HepG2 (cell line): ENCODE results near the gene EIF5A. TPM values are rescaled to one million over a fixed set of nuclear protein-coding genes. Genes with fewer than 3 reads are reported as not detected.

Experiments
- ATAC-seq: fragments of 200-7000 bp; cut with Tn5 transposase; 3 replicates; pipeline ENCODE4 v1.9.1; 2020; ENCODE audit warnings: mild to moderate bottlenecking, moderate library complexity
- BruUV-seq: library from RNA; stranded (reverse); fragments of 400-500 nt; replicated peaks from 2 replicates; lab custom pipeline; 2021; lab: Mats Ljungman, UMichigan
- CTCF ChIA-PET: fragments of 300-600 bp; formaldehyde crosslinking; extraction: SDS; loops from one replicate; lab custom pipeline; 2021; ENCODE audit warnings: low total read pairs, inconsistent platforms, low intra/inter-chr PET ratio; lab: Yijun Ruan, JAX
- POLR2A ChIA-PET: fragments of 350-600 bp; sonication (Branson Sonifier 250); formaldehyde crosslinking; loops from one replicate; lab custom pipeline; 2020; ENCODE audit warnings: antibody characterized with exemption, inconsistent platforms; lab: Yijun Ruan, JAX
- DNase-seq: peaks from one replicate; pipeline ENCODE4 v3.0.0-alpha.2; 2015; ENCODE audit warnings: low spot score
- FAIRE-seq: peaks from 3 replicates; lab custom pipeline; 2011; peaks lifted over from hg19 to GRCh38; lab: Jason Lieb, UNC
- H2AFZ ChIP-seq: one replicate; pipeline ENCODE4 v1.6.1; 2011; ENCODE audit warnings: low read length, inconsistent platforms
- H3K27ac ChIP-seq: fragments of 300-600 bp; 3 replicates; pipeline ENCODE4 v1.8.0; 2011; ENCODE audit warnings: mixed run types, mild to moderate bottlenecking, mixed read lengths, low read length, inconsistent platforms; ENCODE audit not compliant: insufficient read depth; ENCODE audit errors: extremely low read length
- H3K27me3 ChIP-seq, 2 experiments: fragments of 200-600 bp in 1 of 2; 2 replicates in 1 of 2; 3 replicates in 1 of 2; pipeline versions ENCODE4 v1.6.0 to v1.8.0; 2011; ENCODE audit warnings: low read length in 2 of 2, mild to moderate bottlenecking in 2 of 2, moderate library complexity in 2 of 2, inconsistent platforms in 1 of 2; ENCODE audit not compliant: insufficient read depth in 2 of 2, control insufficient read depth in 1 of 2
- H3K36me3 ChIP-seq, 2 experiments: fragments of 200-600 bp in 1 of 2; replicated peaks in 1 of 2; 2 replicates in 1 of 2; 3 replicates in 1 of 2; pipeline versions ENCODE4 v1.5.1 to v1.8.0; 2011; ENCODE audit warnings: low read length in 2 of 2, inconsistent platforms in 1 of 2; ENCODE audit not compliant: insufficient read depth in 2 of 2, control insufficient read depth in 1 of 2
- H3K4me1 ChIP-seq: 2 replicates; pipeline ENCODE4 v1.5.1; 2012; ENCODE audit warnings: low read length, inconsistent platforms; ENCODE audit not compliant: insufficient read depth
- H3K4me2 ChIP-seq: 2 replicates; pipeline ENCODE4 v1.6.0; 2011; ENCODE audit warnings: low read depth, low read length, inconsistent platforms
- H3K4me3 ChIP-seq, 3 experiments: fragments of 200-600 bp in 1 of 3; sonication (generic), shearing (Covaris generic) in 1 of 3; replicated peaks in 1 of 3; 2 replicates each; pipeline ENCODE4 v1.5.1; 2011 to 2016; ENCODE audit warnings: low read length in 3 of 3, inconsistent platforms in 2 of 3, low read depth in 2 of 3, mild to moderate bottlenecking in 2 of 3, control low read depth in 1 of 3, mixed read lengths in 1 of 3; ENCODE audit not compliant: insufficient read depth in 1 of 3
- H3K79me2 ChIP-seq: one replicate; pipeline ENCODE4 v1.6.1; 2011; ENCODE audit warnings: low read length, inconsistent platforms; ENCODE audit not compliant: insufficient read depth
- H3K9ac ChIP-seq: 2 replicates; pipeline ENCODE4 v1.6.0; 2011; ENCODE audit warnings: mild to moderate bottlenecking, low read depth, low read length, inconsistent platforms; ENCODE audit not compliant: insufficient read depth
- H3K9me3 ChIP-seq: 2 replicates; pipeline ENCODE4 v1.5.1; 2012; ENCODE audit warnings: mild to moderate bottlenecking, low read length
- H4K20me1 ChIP-seq: 2 replicates; pipeline ENCODE4 v1.6.0; 2011; ENCODE audit warnings: inconsistent platforms, mild to moderate bottlenecking, low read length, moderate library complexity; ENCODE audit not compliant: insufficient read depth
- CC2D1A ChIP-seq: sonication (generic); formaldehyde crosslinking; IDR thresholded peaks from 2 replicates; pipeline ENCODE4 v1.8.1; 2023; ENCODE audit warnings: mild to moderate bottlenecking, missing genetic modification reagents
- CHD2 ChIP-seq: IDR thresholded peaks from 2 replicates; pipeline ENCODE4 v1.6.1; 2011; ENCODE audit warnings: low read depth, low read length, improper control_type of control experiment
- KLF12 ChIP-seq: sonication (generic); formaldehyde crosslinking; IDR thresholded peaks from 2 replicates; pipeline ENCODE4 v1.4.0; 2020; ENCODE audit warnings: missing genetic modification reagents, borderline replicate concordance
- MYC ChIP-seq: sonication (generic); formaldehyde crosslinking; IDR thresholded peaks from 2 replicates; pipeline ENCODE4 v1.9.0; 2021; ENCODE audit warnings: missing genetic modification reagents, borderline replicate concordance
- PHF20 ChIP-seq: sonication (generic); formaldehyde crosslinking; IDR thresholded peaks from 2 replicates; pipeline ENCODE4 v1.5.0; 2020; ENCODE audit warnings: mild to moderate bottlenecking, missing genetic modification reagents
- PITX1 ChIP-seq: sonication (generic); formaldehyde crosslinking; IDR thresholded peaks from 2 replicates; pipeline ENCODE4 v1.5.1; 2020; ENCODE audit warnings: mild to moderate bottlenecking, missing genetic modification reagents
- POLR2AphosphoS5 ChIP-seq: IDR thresholded peaks from 2 replicates; pipeline ENCODE4 v1.6.1; 2012; ENCODE audit warnings: low read depth, low read length
- POLR2G ChIP-seq: fragments of 200-400 bp; formaldehyde crosslinking; IDR thresholded peaks from 2 replicates; pipeline ENCODE4 v1.6.1; 2018; ENCODE audit warnings: mild to moderate bottlenecking, low read depth, low read length, moderate library complexity
- RARA ChIP-seq: IDR thresholded peaks from 2 replicates; pipeline ENCODE4 v1.6.1; 2016; ENCODE audit warnings: missing genetic modification reagents, missing compliant biosample characterization
- RBM22 ChIP-seq: fragments of 200-400 bp; formaldehyde crosslinking; optimal IDR thresholded peaks from 2 replicates; pipeline ENCODE3; 2017; ENCODE audit warnings: mild to moderate bottlenecking, low read length, moderate library complexity
- TBL1XR1 ChIP-seq: fragments of 150-350 bp; IDR thresholded peaks from 2 replicates; pipeline ENCODE4 v1.6.1; 2014; ENCODE audit warnings: borderline replicate concordance, low read length; ENCODE audit not compliant: partially characterized antibody
- TSC22D2 ChIP-seq: sonication (generic); formaldehyde crosslinking; IDR thresholded peaks from 2 replicates; pipeline ENCODE4 v1.5.1; 2020; ENCODE audit warnings: missing genetic modification reagents, mild to moderate bottlenecking, borderline replicate concordance
- YEATS2 ChIP-seq: sonication (generic); formaldehyde crosslinking; IDR thresholded peaks from 2 replicates; pipeline ENCODE4 v1.4.0; 2020; ENCODE audit warnings: missing genetic modification reagents, borderline replicate concordance
- ZFP62 ChIP-seq: sonication (generic); formaldehyde crosslinking; IDR thresholded peaks from 2 replicates; pipeline ENCODE4 v1.4.0; 2020; ENCODE audit warnings: missing genetic modification reagents
- ZNF446 ChIP-seq: sonication (generic); formaldehyde crosslinking; IDR thresholded peaks from 2 replicates; pipeline ENCODE4 v1.5.0; 2020; ENCODE audit warnings: mild to moderate bottlenecking, missing genetic modification reagents
- ZNF629 ChIP-seq: sonication (generic); formaldehyde crosslinking; conservative IDR thresholded peaks from 2 replicates; pipeline ENCODE4 v1.5.0; 2020; ENCODE audit warnings: missing genetic modification reagents
- ZNF746 ChIP-seq: sonication (generic); formaldehyde crosslinking; IDR thresholded peaks from 2 replicates; pipeline ENCODE4 v1.8.0; 2022; ENCODE audit warnings: mild to moderate bottlenecking, missing genetic modification reagents
- ZSCAN29 ChIP-seq: sonication (generic); formaldehyde crosslinking; conservative IDR thresholded peaks from 2 replicates; pipeline ENCODE4 v1.4.0; 2020; ENCODE audit warnings: mild to moderate bottlenecking, missing genetic modification reagents
- WGBS: methylation state at CpG from one replicate; pipeline ENCODE4 v1.1.6; 2017; ENCODE audit warnings: low lambda C conversion rate; 5-methylcytosine and 5-hydroxymethylcytosine counted together
- in situ Hi-C: cut with HindIII; loops from 2 replicates; pipeline ENCODE4 v1.10.0; 2017; ENCODE audit warnings: low pct_unique_long_range_greater_than_20kb; ENCODE audit not compliant: extremely low pct_ligation_motif_present
- intact Hi-C: fragments of 100-400 bp; cut with micrococcal nuclease; formaldehyde crosslinking; loops from one replicate; pipeline ENCODE4 v1.10.0; 2022; ENCODE audit not compliant: unreplicated experiment
- polyA plus RNA-seq, 8 experiments: library from polyadenylated mRNA; depleted of rRNA in 3 of 8; stranded (reverse) in 7 of 8; unstranded in 1 of 8; fragments of >200 nt; fragmentation: Illumina TruSeq in 4 of 8; extraction: Trizol in 4 of 8; gene quantifications; 2 replicates each; pipeline versions ENCODE4 v1.2.1 to v1.2.3, GENCODE V29; 2011 to 2016; ENCODE audit warnings: low read depth in 4 of 8, missing spikeins in 1 of 8, mixed read lengths in 1 of 8; ENCODE audit not compliant: insufficient read depth in 1 of 8
- total RNA-seq, 5 experiments: library from RNA; depleted of rRNA; stranded (reverse); fragments of >200 nt; fragmentation: Illumina TruSeq; extraction: Trizol; gene quantifications; 2 replicates each; pipeline ENCODE4 v1.2.3, GENCODE V29; 2016; ENCODE audit warnings: low read depth in 1 of 5
- TF ChIP-seq, protein P1 (sequence below): IDR thresholded peaks from 2 replicates; pipeline ENCODE4 v1.6.1; 2016; ENCODE audit warnings: missing genetic modification reagents, missing compliant biosample characterization
- TF ChIP-seq, protein P2 (sequence below): sonication (generic); formaldehyde crosslinking; IDR thresholded peaks from 2 replicates; pipeline ENCODE4 v1.4.0; 2020; ENCODE audit warnings: missing genetic modification reagents
- TF ChIP-seq, protein P3 (sequence below): sonication (generic); formaldehyde crosslinking; IDR thresholded peaks from 2 replicates; pipeline ENCODE4 v1.5.0; 2020; ENCODE audit warnings: missing genetic modification reagents
- TF ChIP-seq, protein P4 (sequence below): sonication (generic); formaldehyde crosslinking; conservative IDR thresholded peaks from 2 replicates; pipeline ENCODE4 v1.4.0; 2020; ENCODE audit warnings: missing genetic modification reagents

Gene EIF5A
- total and polyA plus RNA-seq, 2 of the 13 experiments (the other 11 are each of a cell fraction or from before 2014, with no cell fraction given), result 319 to 337 TPM

DNA sequence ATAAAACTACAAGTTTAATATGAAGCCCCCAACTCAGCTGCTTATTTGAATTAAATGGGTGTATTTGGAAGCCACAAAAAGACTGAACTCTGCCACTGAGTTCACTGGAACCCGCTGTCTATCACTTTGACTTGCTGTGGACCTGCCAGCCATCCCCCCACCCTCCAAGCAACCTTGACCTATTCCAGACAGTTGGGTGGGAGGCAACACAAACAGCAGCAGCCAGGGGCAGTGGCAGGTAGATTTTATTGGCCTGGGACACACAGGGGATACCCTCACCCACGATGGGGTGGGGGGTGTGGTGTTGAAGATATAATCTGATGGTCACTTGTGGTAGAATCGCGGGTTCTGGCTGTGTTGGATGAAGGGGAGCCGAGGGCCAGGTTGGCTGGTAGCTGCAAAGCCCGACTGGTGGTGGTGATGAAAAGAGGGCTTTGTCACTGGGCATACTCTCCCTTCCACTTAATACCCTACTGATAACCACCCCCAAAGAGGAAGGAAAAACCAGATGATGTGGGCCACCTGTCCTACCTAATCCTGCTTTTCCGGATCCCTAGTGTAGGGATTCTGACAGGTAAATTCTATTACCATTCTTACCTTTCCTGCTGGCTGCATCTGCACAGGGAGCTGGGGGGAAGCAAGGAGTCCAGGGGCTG lies 5.1 kb downstream of the EIF5A start:
- DNase-seq, result no peak
- POLR2A ChIA-PET, result interaction anchor here (0.5 to 5.8 kb wide), 13 partner anchors 17 to 272 kb away, joined by 3 to 47 read pairs (median 4); partner anchors contain the start of genes ACADVL, ACAP1, DLG4 and GABARAP
- no peak overlapping the region for H3K4me3 ChIP-seq
- no peaks in the 10 kb centered on the region for H3K9me3 ChIP-seq
- BruUV-seq, result no TSS peak
- peaks cover 50% of the 10 kb centered on the region for H3K79me2 ChIP-seq
- H3K4me1 ChIP-seq, result peaks cover 55% of the 10 kb centered on the region
- FAIRE-seq, result no peak
- peaks cover 53% of the 10 kb centered on the region for H4K20me1 ChIP-seq
- H3K27ac ChIP-seq, result no peak overlapping the region
- H3K27me3 ChIP-seq, result no peaks in the 10 kb centered on the region
- intact Hi-C loops, result no loop called here
- CTCF ChIA-PET, result no interaction called here
- H3K36me3 ChIP-seq, result peaks cover 21 to 47% of the 10 kb centered on the region in 2 experiments
- in situ Hi-C loops, result no loop called here
- WGBS, result 93% methylated on average over 5 of the region's 7 CpGs
- ATAC-seq, result no peak
- H2AFZ ChIP-seq, result no peak overlapping the region
- no peak overlapping the region for H3K4me2 ChIP-seq
- H3K9ac ChIP-seq, result no peak overlapping the region
- TF ChIP-seq POLR2G (peak; percentile 57), ZNF746 (CRISPR knock-in tag) (no peak), TSC22D2 (CRISPR knock-in tag) (no peak), ZFP62 (CRISPR knock-in tag) (no peak), PHF20 (CRISPR knock-in tag) (no peak), RBM22 (peak; percentile 68), CHD2 (no peak), ZNF446 (CRISPR knock-in tag) (no peak), RARA (CRISPR knock-in tag) (no peak), ZSCAN29 (CRISPR knock-in tag) (no peak), ZNF629 (CRISPR knock-in tag) (no peak), POLR2AphosphoS5 (peak; percentile 34), TBL1XR1 (no peak), MYC (CRISPR knock-in tag) (no peak), CC2D1A (no peak), YEATS2 (no peak), KLF12 (CRISPR knock-in tag) (no peak), PITX1 (no peak)
- TF ChIP-seq, protein P1, sequence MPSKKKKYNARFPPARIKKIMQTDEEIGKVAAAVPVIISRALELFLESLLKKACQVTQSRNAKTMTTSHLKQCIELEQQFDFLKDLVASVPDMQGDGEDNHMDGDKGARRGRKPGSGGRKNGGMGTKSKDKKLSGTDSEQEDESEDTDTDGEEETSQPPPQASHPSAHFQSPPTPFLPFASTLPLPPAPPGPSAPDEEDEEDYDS, result no peak
- TF ChIP-seq, protein P2, sequence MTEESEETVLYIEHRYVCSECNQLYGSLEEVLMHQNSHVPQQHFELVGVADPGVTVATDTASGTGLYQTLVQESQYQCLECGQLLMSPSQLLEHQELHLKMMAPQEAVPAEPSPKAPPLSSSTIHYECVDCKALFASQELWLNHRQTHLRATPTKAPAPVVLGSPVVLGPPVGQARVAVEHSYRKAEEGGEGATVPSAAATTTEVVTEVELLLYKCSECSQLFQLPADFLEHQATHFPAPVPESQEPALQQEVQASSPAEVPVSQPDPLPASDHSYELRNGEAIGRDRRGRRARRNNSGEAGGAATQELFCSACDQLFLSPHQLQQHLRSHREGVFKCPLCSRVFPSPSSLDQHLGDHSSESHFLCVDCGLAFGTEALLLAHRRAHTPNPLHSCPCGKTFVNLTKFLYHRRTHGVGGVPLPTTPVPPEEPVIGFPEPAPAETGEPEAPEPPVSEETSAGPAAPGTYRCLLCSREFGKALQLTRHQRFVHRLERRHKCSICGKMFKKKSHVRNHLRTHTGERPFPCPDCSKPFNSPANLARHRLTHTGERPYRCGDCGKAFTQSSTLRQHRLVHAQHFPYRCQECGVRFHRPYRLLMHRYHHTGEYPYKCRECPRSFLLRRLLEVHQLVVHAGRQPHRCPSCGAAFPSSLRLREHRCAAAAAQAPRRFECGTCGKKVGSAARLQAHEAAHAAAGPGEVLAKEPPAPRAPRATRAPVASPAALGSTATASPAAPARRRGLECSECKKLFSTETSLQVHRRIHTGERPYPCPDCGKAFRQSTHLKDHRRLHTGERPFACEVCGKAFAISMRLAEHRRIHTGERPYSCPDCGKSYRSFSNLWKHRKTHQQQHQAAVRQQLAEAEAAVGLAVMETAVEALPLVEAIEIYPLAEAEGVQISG (CRISPR knock-in tag), result no peak
- TF ChIP-seq, protein P3, sequence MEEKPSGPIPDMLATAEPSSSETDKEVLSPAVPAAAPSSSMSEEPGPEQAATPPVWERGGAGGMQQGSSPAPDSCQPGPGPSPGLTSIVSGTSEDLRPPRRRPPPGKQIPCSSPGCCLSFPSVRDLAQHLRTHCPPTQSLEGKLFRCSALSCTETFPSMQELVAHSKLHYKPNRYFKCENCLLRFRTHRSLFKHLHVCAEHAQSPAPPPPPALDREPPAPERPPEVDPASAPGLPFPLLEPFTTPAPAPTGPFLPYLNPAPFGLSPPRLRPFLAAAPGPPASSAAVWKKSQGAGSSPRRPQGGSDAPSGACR (CRISPR knock-in tag), result no peak
- TF ChIP-seq, protein P4, sequence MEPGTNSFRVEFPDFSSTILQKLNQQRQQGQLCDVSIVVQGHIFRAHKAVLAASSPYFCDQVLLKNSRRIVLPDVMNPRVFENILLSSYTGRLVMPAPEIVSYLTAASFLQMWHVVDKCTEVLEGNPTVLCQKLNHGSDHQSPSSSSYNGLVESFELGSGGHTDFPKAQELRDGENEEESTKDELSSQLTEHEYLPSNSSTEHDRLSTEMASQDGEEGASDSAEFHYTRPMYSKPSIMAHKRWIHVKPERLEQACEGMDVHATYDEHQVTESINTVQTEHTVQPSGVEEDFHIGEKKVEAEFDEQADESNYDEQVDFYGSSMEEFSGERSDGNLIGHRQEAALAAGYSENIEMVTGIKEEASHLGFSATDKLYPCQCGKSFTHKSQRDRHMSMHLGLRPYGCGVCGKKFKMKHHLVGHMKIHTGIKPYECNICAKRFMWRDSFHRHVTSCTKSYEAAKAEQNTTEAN (CRISPR knock-in tag), result no peak
